Rectal smooth muscle tissue (tissue), 1 donor: ENCODE measurements around the gene GIT1.

ENCODE experiments used
- H3K27ac ChIP-seq: one replicate; pipeline ENCODE4 v1.7.0; 2013; ENCODE audit warnings: low read depth, low read length, inconsistent platforms
- H3K27me3 ChIP-seq: one replicate; pipeline ENCODE4 v1.7.0; 2013; ENCODE audit warnings: low read length; ENCODE audit not compliant: control insufficient read depth, insufficient read depth
- H3K36me3 ChIP-seq: one replicate; pipeline ENCODE4 v1.7.0; 2013; ENCODE audit warnings: low read length; ENCODE audit not compliant: control insufficient read depth, insufficient read depth
- H3K4me1 ChIP-seq: one replicate; pipeline ENCODE4 v1.7.0; 2013; ENCODE audit warnings: low read length; ENCODE audit not compliant: control insufficient read depth, insufficient read depth
- H3K4me3 ChIP-seq: one replicate; pipeline ENCODE4 v1.7.0; 2013; ENCODE audit warnings: low read length
- H3K9ac ChIP-seq: one replicate; pipeline ENCODE4 v1.7.0; 2013; ENCODE audit warnings: low read length

GIT1 gene

GRCh38 chr17:29588017-29588561 is 1.4 kb downstream of the GIT1 start:
- peaks cover 30% of the 10 kb centered on the region for H3K4me1 ChIP-seq
- H3K36me3 ChIP-seq: no peaks in the 10 kb centered on the region
- peak overlapping the region; percentile 64 for H3K27ac ChIP-seq
- H3K27me3 ChIP-seq: no peaks in the 10 kb centered on the region
- H3K9ac ChIP-seq: peak overlapping the region; percentile 67
- peak overlapping the region; percentile 85 for H3K4me3 ChIP-seq

GRCh38 chr17:29587591-29587990 is 1.9 kb downstream of the GIT1 start:
- H3K4me1 ChIP-seq: peaks cover 30% of the 10 kb centered on the region
- H3K4me3 ChIP-seq: peak overlapping the region; percentile 85
- no peaks in the 10 kb centered on the region for H3K36me3 ChIP-seq
- H3K27ac ChIP-seq: peak overlapping the region; percentile 64
- H3K27me3 ChIP-seq: no peaks in the 10 kb centered on the region
- H3K9ac ChIP-seq: no peak overlapping the region

GRCh38 chr17:29586676-29587469 is 2.6 kb downstream of the GIT1 start:
- Histone ChIP-seq H3K9ac (no peak overlapping the region), H3K27ac (no peak overlapping the region), H3K36me3 (no peaks in the 10 kb centered on the region), H3K4me3 (no peak overlapping the region), H3K27me3 (no peaks in the 10 kb centered on the region), H3K4me1 (peaks cover 24% of the 10 kb centered on the region)

GRCh38 chr17:29585080-29585751 is 4.2 kb downstream of the GIT1 start:
- Histone ChIP-seq H3K27me3 (no peaks in the 10 kb centered on the region), H3K4me1 (peaks cover 15% of the 10 kb centered on the region), H3K4me3 (peak overlapping the region; percentile 18), H3K27ac (peak overlapping the region; percentile 37), H3K36me3 (no peaks in the 10 kb centered on the region), H3K9ac (no peak overlapping the region)

- Histone ChIP-seq H3K9ac (no peak overlapping the region), H3K4me1 (peaks cover 10% of the 10 kb centered on the region), H3K36me3 (no peaks in the 10 kb centered on the region), H3K4me3 (no peak overlapping the region), H3K27ac (peak overlapping the region; percentile 12), H3K27me3 (no peaks in the 10 kb centered on the region)
Observed at GRCh38 chr17:29584452-29585079, 4.9 kb downstream of the GIT1 start.

GRCh38 chr17:29583324-29584248 is 5.9 kb downstream of the GIT1 start:
- H3K9ac ChIP-seq: no peak overlapping the region
- no peak overlapping the region for H3K4me3 ChIP-seq
- no peak overlapping the region for H3K27ac ChIP-seq
- H3K27me3 ChIP-seq: no peaks in the 10 kb centered on the region
- no peaks in the 10 kb centered on the region for H3K36me3 ChIP-seq
- H3K4me1 ChIP-seq: peaks cover 10% of the 10 kb centered on the region

GRCh38 chr17:29582772-29583171 is 6.7 kb downstream of the GIT1 start:
- Histone ChIP-seq H3K4me3 (no peak overlapping the region), H3K9ac (no peak overlapping the region), H3K27ac (no peak overlapping the region), H3K36me3 (peaks cover 3% of the 10 kb centered on the region), H3K27me3 (no peaks in the 10 kb centered on the region), H3K4me1 (peaks cover 6% of the 10 kb centered on the region)

GRCh38 chr17:29582254-29582765 is 7.1 kb downstream of the GIT1 start:
- no peak overlapping the region for H3K9ac ChIP-seq
- H3K27ac ChIP-seq: no peak overlapping the region
- no peaks in the 10 kb centered on the region for H3K27me3 ChIP-seq
- H3K4me3 ChIP-seq: no peak overlapping the region
- H3K4me1 ChIP-seq: peaks cover 8% of the 10 kb centered on the region
- peaks cover 3% of the 10 kb centered on the region for H3K36me3 ChIP-seq

GRCh38 chr17:29581583-29582253 is 7.7 kb downstream of the GIT1 start:
- Histone ChIP-seq H3K27me3 (no peaks in the 10 kb centered on the region), H3K9ac (no peak overlapping the region), H3K36me3 (peaks cover 3% of the 10 kb centered on the region), H3K4me3 (no peak overlapping the region), H3K27ac (no peak overlapping the region), H3K4me1 (peaks cover 10% of the 10 kb centered on the region)

- Histone ChIP-seq H3K27ac (no peak overlapping the region), H3K4me1 (peaks cover 10% of the 10 kb centered on the region), H3K4me3 (no peak overlapping the region), H3K9ac (no peak overlapping the region), H3K27me3 (no peaks in the 10 kb centered on the region), H3K36me3 (peaks cover 18% of the 10 kb centered on the region)
Observed at GRCh38 chr17:29579866-29580771, 9.3 kb downstream of the GIT1 start.
